SIG-M5 treated with dmso at 0.1 percent for 504 hours (cell line): ENCODE measurements around the gene PGA5.
A peak's percentile ranks its signal among the peaks of the same experiment; 100 is the strongest.

Experiments used
- DNase-seq: peaks from one replicate; lab custom pipeline; 2025; ENCODE audit not compliant: unreplicated experiment; lab: John Stamatoyannopoulos, UW

PGA5 gene

GRCh38 chr11:61266602-61267001, 25.6 kb downstream of the PGA5 start:
- no peak for DNase-seq

GRCh38 chr11:61267437-61267841, 26.5 kb downstream of the PGA5 start:
- no peak for DNase-seq

- DNase-seq = no peak
These were observed 27.7 kb downstream of the PGA5 start for GRCh38 chr11:61268588-61269250.

GRCh38 chr11:61270354-61271076, 29.5 kb downstream of the PGA5 start:
- DNase-seq = no peak

GRCh38 chr11:61272731-61273130, 31.8 kb downstream of the PGA5 start:
- no peak for DNase-seq

- DNase-seq = no peak
These were observed 32.5 kb downstream of the PGA5 start for GRCh38 chr11:61273178-61274078.

- no peak for DNase-seq
These were observed 33.1 kb downstream of the PGA5 start for GRCh38 chr11:61274084-61274483.

GRCh38 chr11:61275191-61275590, 34.2 kb downstream of the PGA5 start:
- no peak for DNase-seq

GRCh38 chr11:61277186-61278000, 36.4 kb downstream of the PGA5 start:
- no peak for DNase-seq

- no peak for DNase-seq
These were observed 37.1 kb downstream of the PGA5 start for GRCh38 chr11:61278001-61278470.

GRCh38 chr11:61279934-61280659, 39.1 kb downstream of the PGA5 start:
- no peak for DNase-seq

- no peak for DNase-seq
These were observed 40.1 kb downstream of the PGA5 start for GRCh38 chr11:61280883-61281580.

GRCh38 chr11:61281581-61282250, 40.7 kb downstream of the PGA5 start:
- DNase-seq = no peak

GRCh38 chr11:61283613-61284012, 42.6 kb downstream of the PGA5 start:
- no peak for DNase-seq

- DNase-seq = no peak
These were observed 46.5 kb downstream of the PGA5 start for GRCh38 chr11:61287338-61287977.

GRCh38 chr11:61290905-61291690, 50.1 kb downstream of the PGA5 start:
- peak; percentile 18 for DNase-seq

- DNase-seq = no peak
These were observed 51.4 kb downstream of the PGA5 start for GRCh38 chr11:61292356-61292755.
